HCT116 (cell line): ENCODE results near the gene CENPX. TPM values are rescaled to one million over a fixed set of nuclear protein-coding genes. Genes with fewer than 3 reads are reported as not detected.

ENCODE experiments used
- ATAC-seq: fragments of 200-7000 bp; cut with Tn5 transposase; 2 replicates; pipeline ENCODE4 v1.9.1; 2020; ENCODE audit warnings: mild to moderate bottlenecking, moderate library complexity
- BruUV-seq: library from RNA; stranded (reverse); fragments of 400-500 nt; replicated peaks from 2 replicates; lab custom pipeline; 2021; lab: Mats Ljungman, UMichigan
- CTCF ChIA-PET: fragments of 300-600 bp; sonication (Branson Sonifier 250); formaldehyde crosslinking; loops from one replicate; lab custom pipeline; 2021; ENCODE audit warnings: antibody characterized with exemption; lab: Charles Lee
- POLR2A ChIA-PET: fragments of 300-600, 350-600 bp; sonication (Branson Sonifier 250); formaldehyde crosslinking; loops from one replicate; lab custom pipeline; 2021; ENCODE audit warnings: antibody characterized with exemption; lab: Charles Lee
- RAD21 ChIA-PET, 2 experiments: fragments of 300-600 bp; sonication (Branson Sonifier 250); formaldehyde crosslinking; loops; one replicate each; lab custom pipeline; 2023; ENCODE audit warnings: low total read pairs in 2 of 2; ENCODE audit not compliant: uncharacterized antibody in 2 of 2, unreplicated experiment in 2 of 2, low non-redundant PET in 1 of 2; lab: Charles Lee
- DNase-seq: peaks from one replicate; pipeline ENCODE4 v3.0.0-alpha.2; 2010; ENCODE audit warnings: low read depth, low spot score
- H2AFZ ChIP-seq: fragments of 200-600 bp; shearing (Covaris generic), sonication (generic); 2 replicates; pipeline ENCODE4 v1.6.1; 2017; ENCODE audit warnings: low read depth, mixed run types, mixed read lengths, antibody characterized with exemption, low read length; ENCODE audit not compliant: poor library complexity, severe bottlenecking
- H3K27ac ChIP-seq: 2 replicates; pipeline ENCODE4 v1.5.1; 2012; ENCODE audit warnings: low read depth, low read length
- H3K27me3 ChIP-seq: fragments of 200-600 bp; sonication (generic); 2 replicates; pipeline ENCODE4 v1.6.1; 2016; ENCODE audit warnings: mixed run types, low read length, mixed read lengths; ENCODE audit not compliant: insufficient read depth
- H3K36me3 ChIP-seq, 2 experiments: fragments of 200-500 bp in 1 of 2; fragments of 200-600 bp in 1 of 2; sonication (Bioruptor generic) in 1 of 2; sonication (generic) in 1 of 2; 2 replicates each; pipeline versions ENCODE4 v1.5.1 to v1.6.1; 2014 to 2016; ENCODE audit warnings: low read length in 2 of 2, inconsistent platforms in 1 of 2, mixed read lengths in 1 of 2, mixed run types in 1 of 2; ENCODE audit not compliant: insufficient read depth in 2 of 2, control insufficient read depth in 1 of 2
- H3K4me1 ChIP-seq, 2 experiments: fragments of 200-600 bp in 1 of 2; sonication (generic) in 1 of 2; 2 replicates each; pipeline versions ENCODE4 v1.5.1 to v1.6.1; 2012 to 2017; ENCODE audit warnings: low read length in 2 of 2, inconsistent platforms in 1 of 2, mild to moderate bottlenecking in 1 of 2, mixed read lengths in 1 of 2, mixed run types in 1 of 2, moderate library complexity in 1 of 2; ENCODE audit not compliant: insufficient read depth in 2 of 2, control insufficient read depth in 1 of 2
- H3K4me2 ChIP-seq: fragments of 200-600 bp; sonication (generic); 2 replicates; pipeline ENCODE4 v1.6.1; 2017; ENCODE audit warnings: mixed run types, low read length, mixed read lengths
- H3K4me3 ChIP-seq, 2 experiments: fragments of 200-600 bp in 1 of 2; sonication (generic) in 1 of 2; replicated peaks in 1 of 2; 2 replicates each; pipeline ENCODE4 v1.5.1; 2011 to 2016; ENCODE audit warnings: low read length in 2 of 2, control low read depth in 1 of 2, low read depth in 1 of 2, mild to moderate bottlenecking in 1 of 2, mixed read lengths in 1 of 2, mixed run types in 1 of 2
- H3K79me2 ChIP-seq: fragments of 200-600 bp; sonication (generic); 2 replicates; pipeline ENCODE4 v1.6.1; 2017; ENCODE audit warnings: mild to moderate bottlenecking, mixed run types, low read length, moderate library complexity, mixed read lengths; ENCODE audit not compliant: insufficient read depth
- H3K9ac ChIP-seq: fragments of 200-600 bp; sonication (generic); 2 replicates; pipeline ENCODE4 v1.6.1; 2016; ENCODE audit warnings: low read length, mixed read lengths
- H3K9me2 ChIP-seq: fragments of 200-600 bp; sonication (generic), shearing (Covaris generic); 2 replicates; pipeline ENCODE4 v1.6.1; 2017; ENCODE audit warnings: mixed run types, mild to moderate bottlenecking, moderate library complexity; ENCODE audit not compliant: insufficient read depth
- H3K9me3 ChIP-seq, 2 experiments: fragments of 200-500 bp in 1 of 2; fragments of 200-600 bp in 1 of 2; sonication (Bioruptor generic) in 1 of 2; sonication (generic) in 1 of 2; 2 replicates each; pipeline ENCODE4 v1.6.1; 2014 to 2017; ENCODE audit warnings: low read length in 2 of 2, mixed read lengths in 2 of 2, inconsistent platforms in 1 of 2, low read depth in 1 of 2, mild to moderate bottlenecking in 1 of 2, mixed run types in 1 of 2, moderate library complexity in 1 of 2; ENCODE audit not compliant: control insufficient read depth in 1 of 2, insufficient read depth in 1 of 2
- H4K20me1 ChIP-seq: fragments of 200-600 bp; sonication (generic), shearing (Covaris generic); 2 replicates; pipeline ENCODE4 v1.6.1; 2017; ENCODE audit warnings: mixed run types, mild to moderate bottlenecking, moderate library complexity; ENCODE audit not compliant: insufficient read depth
- CBX3 ChIP-seq: IDR thresholded peaks from 2 replicates; pipeline ENCODE4 v1.6.1; 2012; ENCODE audit warnings: low read depth
- CEBPB ChIP-seq: IDR thresholded peaks from 2 replicates; pipeline ENCODE4 v1.6.1; 2012; ENCODE audit warnings: low read depth
- EGR1 ChIP-seq: IDR thresholded peaks from 2 replicates; pipeline ENCODE4 v1.6.1; 2012; ENCODE audit warnings: low read depth
- ELF1 ChIP-seq: IDR thresholded peaks from 2 replicates; pipeline ENCODE4 v1.6.1; 2012; ENCODE audit warnings: low read depth, borderline replicate concordance
- EZH2phosphoT487 ChIP-seq: fragments of 200-600 bp; IDR thresholded peaks from 2 replicates; pipeline ENCODE4 v1.6.1; 2018; ENCODE audit warnings: antibody characterized with exemption, borderline replicate concordance
- JUND ChIP-seq: IDR thresholded peaks from 2 replicates; pipeline ENCODE4 v1.6.1; 2012
- POLR2AphosphoS5 ChIP-seq: IDR thresholded peaks from 2 replicates; pipeline ENCODE4 v1.6.1; 2011; ENCODE audit warnings: mild to moderate bottlenecking, low read depth, low read length, moderate library complexity
- RAD21 ChIP-seq: IDR thresholded peaks from 2 replicates; pipeline ENCODE4 v1.6.1; 2012; ENCODE audit warnings: low read depth, mild to moderate bottlenecking
- SIN3A ChIP-seq: IDR thresholded peaks from 2 replicates; pipeline ENCODE4 v1.6.1; 2012; ENCODE audit warnings: low read depth
- SP1 ChIP-seq: IDR thresholded peaks from 2 replicates; pipeline ENCODE4 v1.6.1; 2012; ENCODE audit warnings: low read depth
- SRF ChIP-seq: IDR thresholded peaks from 2 replicates; pipeline ENCODE4 v1.6.1; 2012; ENCODE audit warnings: low read depth
- ZNF274 ChIP-seq: fragments of 200-500 bp; sonication (Bioruptor generic); IDR thresholded peaks from 2 replicates; pipeline ENCODE4 v1.6.1; 2014; ENCODE audit warnings: mild to moderate bottlenecking, low read depth, low read length, inconsistent platforms
- intact Hi-C: fragments of 100-400 bp; cut with micrococcal nuclease; formaldehyde crosslinking; loops from 2 replicates; pipeline ENCODE4 v1.10.0; 2022
- total RNA-seq: library from RNA; stranded (reverse); gene quantifications from one replicate; pipeline ENCODE4 v1.2.1, GENCODE V29; 2021; ENCODE audit not compliant: unreplicated experiment
- TF ChIP-seq, protein P1 (sequence below): IDR thresholded peaks from 2 replicates; pipeline ENCODE4 v1.6.1; 2011; ENCODE audit warnings: mild to moderate bottlenecking, low read length, moderate library complexity; ENCODE audit not compliant: insufficient replicate concordance; ENCODE audit errors: extremely low read depth
- TF ChIP-seq, protein P2 (sequence below), 3 experiments: fragments of 200-600 bp in 1 of 3; sonication (generic) in 1 of 3; IDR thresholded peaks in 2 of 3; conservative IDR thresholded peaks in 1 of 3; 2 replicates each; pipeline ENCODE4 v1.5.1; 2012 to 2017; ENCODE audit warnings: low read depth in 2 of 3, low read length in 2 of 3, antibody characterized with exemption in 1 of 3, borderline replicate concordance in 1 of 3, control low read depth in 1 of 3, mild to moderate bottlenecking in 1 of 3, mixed read lengths in 1 of 3, mixed run types in 1 of 3, moderate library complexity in 1 of 3; ENCODE audit not compliant: insufficient read depth in 1 of 3
- TF ChIP-seq, protein P3 (sequence below): IDR thresholded peaks from 2 replicates; pipeline ENCODE4 v1.6.1; 2012
- TF ChIP-seq, protein P4 (sequence below): IDR thresholded peaks from 2 replicates; pipeline ENCODE4 v1.6.1; 2012

Gene CENPX
- total RNA-seq, 1 experiment from 2014 or later = 184 TPM

DNA sequence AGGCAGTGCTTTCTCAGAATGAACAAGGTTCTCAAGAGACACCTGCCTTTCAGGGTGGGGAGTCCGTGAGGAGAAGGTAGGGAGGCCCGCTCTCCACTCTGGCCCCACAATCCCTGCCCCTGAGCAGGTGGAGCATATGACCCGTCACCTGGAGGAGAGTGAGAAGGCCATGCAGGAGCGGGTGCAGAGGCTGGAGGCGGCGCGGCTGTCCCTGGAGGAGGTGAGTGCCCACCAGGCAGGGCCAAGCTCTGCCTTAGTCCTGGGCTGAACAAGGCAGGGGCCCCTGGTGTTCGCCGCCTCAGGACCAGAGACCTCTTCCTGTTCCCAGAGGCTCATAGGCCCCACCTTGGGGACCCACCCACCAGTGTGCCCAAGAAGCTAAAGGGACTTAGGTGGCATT is 6.3 kb upstream of the CENPX start:
- no peaks in the 10 kb centered on the region for H3K9me2 ChIP-seq
- TF ChIP-seq EZH2phosphoT487 (no peak), SRF (no peak), RAD21 (no peak), EGR1 (no peak), ZNF274 (no peak), ELF1 (no peak), JUND (no peak), SIN3A (no peak), POLR2AphosphoS5 (no peak), CBX3 (no peak), CEBPB (no peak), SP1 (no peak)
- TF ChIP-seq, protein P1, sequence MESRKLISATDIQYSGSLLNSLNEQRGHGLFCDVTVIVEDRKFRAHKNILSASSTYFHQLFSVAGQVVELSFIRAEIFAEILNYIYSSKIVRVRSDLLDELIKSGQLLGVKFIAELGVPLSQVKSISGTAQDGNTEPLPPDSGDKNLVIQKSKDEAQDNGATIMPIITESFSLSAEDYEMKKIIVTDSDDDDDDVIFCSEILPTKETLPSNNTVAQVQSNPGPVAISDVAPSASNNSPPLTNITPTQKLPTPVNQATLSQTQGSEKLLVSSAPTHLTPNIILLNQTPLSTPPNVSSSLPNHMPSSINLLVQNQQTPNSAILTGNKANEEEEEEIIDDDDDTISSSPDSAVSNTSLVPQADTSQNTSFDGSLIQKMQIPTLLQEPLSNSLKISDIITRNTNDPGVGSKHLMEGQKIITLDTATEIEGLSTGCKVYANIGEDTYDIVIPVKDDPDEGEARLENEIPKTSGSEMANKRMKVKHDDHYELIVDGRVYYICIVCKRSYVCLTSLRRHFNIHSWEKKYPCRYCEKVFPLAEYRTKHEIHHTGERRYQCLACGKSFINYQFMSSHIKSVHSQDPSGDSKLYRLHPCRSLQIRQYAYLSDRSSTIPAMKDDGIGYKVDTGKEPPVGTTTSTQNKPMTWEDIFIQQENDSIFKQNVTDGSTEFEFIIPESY = no peak
- TF ChIP-seq, protein P2, sequence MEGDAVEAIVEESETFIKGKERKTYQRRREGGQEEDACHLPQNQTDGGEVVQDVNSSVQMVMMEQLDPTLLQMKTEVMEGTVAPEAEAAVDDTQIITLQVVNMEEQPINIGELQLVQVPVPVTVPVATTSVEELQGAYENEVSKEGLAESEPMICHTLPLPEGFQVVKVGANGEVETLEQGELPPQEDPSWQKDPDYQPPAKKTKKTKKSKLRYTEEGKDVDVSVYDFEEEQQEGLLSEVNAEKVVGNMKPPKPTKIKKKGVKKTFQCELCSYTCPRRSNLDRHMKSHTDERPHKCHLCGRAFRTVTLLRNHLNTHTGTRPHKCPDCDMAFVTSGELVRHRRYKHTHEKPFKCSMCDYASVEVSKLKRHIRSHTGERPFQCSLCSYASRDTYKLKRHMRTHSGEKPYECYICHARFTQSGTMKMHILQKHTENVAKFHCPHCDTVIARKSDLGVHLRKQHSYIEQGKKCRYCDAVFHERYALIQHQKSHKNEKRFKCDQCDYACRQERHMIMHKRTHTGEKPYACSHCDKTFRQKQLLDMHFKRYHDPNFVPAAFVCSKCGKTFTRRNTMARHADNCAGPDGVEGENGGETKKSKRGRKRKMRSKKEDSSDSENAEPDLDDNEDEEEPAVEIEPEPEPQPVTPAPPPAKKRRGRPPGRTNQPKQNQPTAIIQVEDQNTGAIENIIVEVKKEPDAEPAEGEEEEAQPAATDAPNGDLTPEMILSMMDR (IDR thresholded peaks at IDR 0.05 in 2 of 3, conservative IDR thresholded peaks at IDR 0.05 in 1 of 3; ENCODE audit: borderline replicate concordance in 1 of 3, insufficient read depth in 1 of 3, low read depth in 2 of 3, low read length in 2 of 3) = no peak
- TF ChIP-seq, protein P3, sequence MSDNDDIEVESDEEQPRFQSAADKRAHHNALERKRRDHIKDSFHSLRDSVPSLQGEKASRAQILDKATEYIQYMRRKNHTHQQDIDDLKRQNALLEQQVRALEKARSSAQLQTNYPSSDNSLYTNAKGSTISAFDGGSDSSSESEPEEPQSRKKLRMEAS = no peak
- TF ChIP-seq, protein P4, sequence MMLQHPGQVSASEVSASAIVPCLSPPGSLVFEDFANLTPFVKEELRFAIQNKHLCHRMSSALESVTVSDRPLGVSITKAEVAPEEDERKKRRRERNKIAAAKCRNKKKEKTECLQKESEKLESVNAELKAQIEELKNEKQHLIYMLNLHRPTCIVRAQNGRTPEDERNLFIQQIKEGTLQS = no peak
- H2AFZ ChIP-seq = no peak overlapping the region
- H3K9me3 ChIP-seq = no peaks in the 10 kb centered on the region
- ChIA-PET POLR2A (interaction anchor here (1.8 kb wide), 1 partner anchor 9 kb away, joined by 4 read pairs; the partner anchor contains the start of gene DCXR), RAD21 (interaction anchor here in 1 of 2 experiments (0.6 to 0.9 kb wide), 2 partner anchors 69 to 322 kb away, joined by 3 read pairs; no protein-coding TSS in a partner anchor), CTCF (interaction anchor here (1.2 to 3.0 kb wide), 2 partner anchors 8 to 9 kb away, joined by 5 to 39 read pairs; partner anchors contain the start of genes CENPX, DCXR and LRRC45)
- intact Hi-C loops = no loop called here
- H3K79me2 ChIP-seq = peaks cover 15% of the 10 kb centered on the region; the same call in 1 of the 2 replicates
- no peak overlapping the region for H3K4me3 ChIP-seq
- H3K9ac ChIP-seq = no peak overlapping the region
- DNase-seq (no peak), ATAC-seq (no peak)
- no peaks in the 10 kb centered on the region for H3K27me3 ChIP-seq
- H3K36me3 ChIP-seq = no peaks in the 10 kb centered on the region; a peak in 1 of 4 replicates
- BruUV-seq = no TSS peak
- H3K4me1 ChIP-seq = peaks cover 14 to 39% of the 10 kb centered on the region in 2 experiments; a peak in 3 of 4 replicates
- H3K4me2 ChIP-seq = no peak overlapping the region
- H3K27ac ChIP-seq = peak overlapping the region; percentile 7; the same call in 1 of the 2 replicates
- no peaks in the 10 kb centered on the region for H4K20me1 ChIP-seq
